HPDE6-E6E7 (cell line): ENCODE measurements around the gene TBL2.
"Not testable (repeated sequence)": the region's sequence is repeated elsewhere in the genome, so short reads cannot be mapped to it uniquely, and the experiment has no call there.

Source experiments
- DNase-seq: peaks from one replicate; pipeline ENCODE4 v3.0.0; 2011; ENCODE audit warnings: missing footprints; ENCODE audit errors: extremely low spot score

Gene TBL2

GRCh38 chr7:73570521-73570920 lies 7.9 kb downstream of the TBL2 start:
- DNase-seq: no peak

- no peak for DNase-seq
Observed at GRCh38 chr7:73569042-73569608, 9.3 kb downstream of the TBL2 start.

GRCh38 chr7:73567846-73568685 lies 10.3 kb downstream of the TBL2 start:
- DNase-seq: no peak

- DNase-seq: no peak
Observed at GRCh38 chr7:73567140-73567539, 11.2 kb downstream of the TBL2 start.

GRCh38 chr7:73566431-73566830 lies 11.9 kb downstream of the TBL2 start:
- DNase-seq: not testable (repeated sequence)

- DNase-seq: no peak
Observed at GRCh38 chr7:73565675-73566340, 12.6 kb downstream of the TBL2 start.

- DNase-seq: peak; percentile 63
Observed at GRCh38 chr7:73560109-73560835, 18.1 kb downstream of the TBL2 start.

- DNase-seq: peak; percentile 90
Observed at GRCh38 chr7:73557397-73558257, 20.8 kb downstream of the TBL2 start, which contains the start of gene BCL7B. Gene BCL7B, minus strand, starts transcription at chr7:73557690. Its CDS starts 112 bp downstream, at chr7:73557578.

- peak; percentile 95 for DNase-seq
Observed at GRCh38 chr7:73557108-73557396, 21.3 kb downstream of the TBL2 start.

- no peak for DNase-seq
Observed at GRCh38 chr7:73556208-73557107, 21.9 kb downstream of the TBL2 start.

- DNase-seq: no peak
Observed at GRCh38 chr7:73555411-73555982, 22.9 kb downstream of the TBL2 start.

GRCh38 chr7:73550093-73550492 lies 28.3 kb downstream of the TBL2 start:
- DNase-seq: not testable (repeated sequence)

- no peak for DNase-seq
Observed at GRCh38 chr7:73549176-73549575, 29.2 kb downstream of the TBL2 start.

GRCh38 chr7:73547841-73548240 lies 30.5 kb downstream of the TBL2 start:
- no peak for DNase-seq

GRCh38 chr7:73544678-73545077 lies 33.7 kb downstream of the TBL2 start:
- DNase-seq: no peak

- DNase-seq: no peak
Observed at GRCh38 chr7:73541722-73542121, 36.7 kb downstream of the TBL2 start.

- DNase-seq: no peak
Observed at GRCh38 chr7:73539709-73540108, 38.7 kb downstream of the TBL2 start.

- DNase-seq: not testable (repeated sequence)
Observed at GRCh38 chr7:73538510-73538909, 39.9 kb downstream of the TBL2 start.

GRCh38 chr7:73537051-73537450 lies 41.3 kb downstream of the TBL2 start:
- DNase-seq: no peak

GRCh38 chr7:73536479-73536878 lies 41.9 kb downstream of the TBL2 start:
- DNase-seq: no peak
